GM19467 (cell line): ENCODE measurements around the gene HPSE2.

ENCODE experiments used
- ATAC-seq: cut with Tn5 transposase; IDR thresholded peaks from one replicate; pipeline ENCODE4 v1.9.1; 2021; ENCODE audit warnings: mild to moderate bottlenecking, moderate library complexity; ENCODE audit not compliant: unreplicated experiment

The HPSE2 gene

GRCh38 chr10:98418665-98419468 is 816.8 kb downstream of the HPSE2 start:
- ATAC-seq = no peak

DNA sequence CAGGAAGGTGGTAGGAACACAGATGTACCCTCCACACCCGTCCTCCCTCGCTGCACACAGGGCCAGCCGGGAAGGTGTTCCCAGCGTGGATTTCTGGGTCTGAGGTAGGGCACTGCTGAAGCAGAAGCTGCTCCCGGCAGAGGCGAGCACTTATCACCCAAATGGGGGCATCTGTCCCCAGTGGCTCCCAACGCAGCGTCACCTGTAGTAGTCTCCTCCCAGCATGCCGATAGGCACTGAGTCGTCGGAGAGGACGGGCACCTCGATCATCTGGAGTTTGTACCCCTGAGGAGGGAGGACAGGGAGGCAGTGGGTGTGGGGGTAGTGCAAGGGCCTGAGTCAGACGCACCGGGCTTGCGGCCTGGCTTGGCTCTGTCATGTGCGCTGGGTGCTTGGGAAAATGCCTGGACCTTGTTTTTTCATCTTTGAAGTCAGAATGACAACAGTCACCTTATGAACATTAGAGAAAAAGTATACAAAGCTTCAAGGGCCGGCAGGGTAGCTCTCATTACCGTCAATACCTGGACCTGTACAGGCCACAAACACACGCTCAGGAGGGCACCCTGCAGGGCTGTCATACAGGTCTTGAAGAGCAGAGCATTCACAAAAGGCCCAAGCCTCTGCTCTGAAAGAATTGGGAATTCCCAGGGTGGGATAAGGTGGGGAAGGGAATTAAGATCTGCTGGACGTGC is 817.5 kb downstream of the HPSE2 start:
- ATAC-seq = no peak

GRCh38 chr10:98417481-98417959 is 818.1 kb downstream of the HPSE2 start:
- no peak for ATAC-seq

GRCh38 chr10:98416606-98417388 is 818.9 kb downstream of the HPSE2 start:
- ATAC-seq = no peak

DNA sequence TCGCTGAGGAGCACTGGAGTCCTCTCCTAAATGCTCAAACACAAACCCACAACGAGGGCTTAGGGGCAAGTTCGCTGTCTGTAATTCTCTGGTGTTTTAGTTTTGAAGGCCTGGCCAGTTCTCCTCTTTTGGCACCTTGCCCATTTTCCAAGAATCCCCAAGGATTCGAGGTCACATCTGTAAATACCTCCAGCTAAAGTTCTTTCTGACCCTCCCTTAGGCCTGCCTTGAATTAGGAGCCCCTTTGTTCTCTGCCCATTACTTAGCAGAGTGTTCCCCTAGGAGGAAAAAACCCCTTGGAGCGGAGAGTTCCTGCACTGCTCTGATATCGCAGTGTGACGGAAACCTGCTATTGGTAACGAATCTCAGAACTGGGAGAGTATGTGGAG is 819.9 kb downstream of the HPSE2 start:
- no peak for ATAC-seq

- peak; percentile 53 for ATAC-seq
These were observed 820.5 kb downstream of the HPSE2 start, which contains the start of gene PYROXD2 for GRCh38 chr10:98414932-98415730. Gene PYROXD2 (minus strand): TSS chr10:98415182. CDS start chr10:98415135, 47 bp downstream.

DNA sequence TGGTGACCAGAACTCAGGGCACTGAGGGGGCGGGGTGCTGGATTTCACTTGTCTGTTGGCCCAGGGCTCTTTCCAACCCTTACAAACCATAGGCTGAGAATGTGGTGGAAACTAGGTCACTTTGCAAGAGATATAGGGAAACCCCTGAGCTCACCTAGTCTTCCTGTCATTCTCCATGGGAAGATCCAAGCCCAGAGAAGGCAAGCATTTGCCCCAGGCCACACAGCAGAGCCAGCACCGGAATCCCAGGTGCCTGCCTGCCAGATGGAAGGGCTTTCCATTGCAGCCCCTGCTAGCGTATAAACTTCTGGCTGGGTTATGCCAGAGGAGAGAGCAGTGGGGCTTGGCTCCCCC is 821.1 kb downstream of the HPSE2 start:
- ATAC-seq = no peak

GRCh38 chr10:98411768-98412167 is 823.9 kb downstream of the HPSE2 start:
- no peak for ATAC-seq

- ATAC-seq = no peak
These were observed 824.5 kb downstream of the HPSE2 start for GRCh38 chr10:98411166-98411565.

- ATAC-seq = no peak
These were observed 824.9 kb downstream of the HPSE2 start for GRCh38 chr10:98410759-98411158.

- ATAC-seq = no peak
These were observed 825.4 kb downstream of the HPSE2 start for GRCh38 chr10:98410135-98410743.

- no peak for ATAC-seq
These were observed 826.9 kb downstream of the HPSE2 start for GRCh38 chr10:98408799-98409198.

GRCh38 chr10:98407744-98408241 is 827.9 kb downstream of the HPSE2 start:
- ATAC-seq = no peak
